IMR-90 (cell line): ENCODE measurements around the gene LILRA2. TPM values are rescaled to one million over a fixed set of nuclear protein-coding genes. Genes with fewer than 3 reads are reported as not detected.

ENCODE experiments used
- ATAC-seq: fragments of 200-7000 bp; cut with Tn5 transposase; 2 replicates; pipeline ENCODE4 v1.9.1; 2020; ENCODE audit warnings: low read depth, mild to moderate bottlenecking, moderate library complexity
- BruUV-seq: library from RNA; stranded (reverse); fragments of 400-500 nt; replicated peaks from 2 replicates; lab custom pipeline; 2021; lab: Mats Ljungman, UMichigan
- CTCF ChIA-PET: fragments of 300-600 bp; formaldehyde crosslinking; extraction: SDS; loops from one replicate; lab custom pipeline; 2021; ENCODE audit warnings: antibody characterized with exemption; lab: Yijun Ruan, JAX
- POLR2A ChIA-PET: fragments of 300-600 bp; sonication (Branson Sonifier 250); formaldehyde crosslinking; loops from one replicate; lab custom pipeline; 2022; ENCODE audit warnings: antibody characterized with exemption; ENCODE audit not compliant: unreplicated experiment; lab: Charles Lee
- DNase-seq: peaks from one replicate; pipeline ENCODE4 v3.0.0; 2013
- H2AFZ ChIP-seq: replicated peaks from 2 replicates; pipeline ENCODE3; 2013; ENCODE audit warnings: low read length, mild to moderate bottlenecking; ENCODE audit not compliant: poor library complexity
- H2AK5ac ChIP-seq: 2 replicates; pipeline ENCODE4 v1.6.1; 2013; ENCODE audit warnings: low read depth, low read length, inconsistent platforms
- H2AK9ac ChIP-seq: replicated peaks from 2 replicates; pipeline ENCODE3; 2013; ENCODE audit warnings: mild to moderate bottlenecking, low read depth, low read length, moderate library complexity; ENCODE audit not compliant: poor library complexity
- H2BK120ac ChIP-seq: 2 replicates; pipeline ENCODE4 v1.6.1; 2013; ENCODE audit warnings: low read depth, low read length, inconsistent platforms
- H2BK15ac ChIP-seq: 3 replicates; pipeline ENCODE4 v1.6.1; 2013; ENCODE audit warnings: low read depth, low read length, inconsistent platforms
- H2BK20ac ChIP-seq: 2 replicates; pipeline ENCODE4 v1.6.1; 2013; ENCODE audit warnings: low read depth, mild to moderate bottlenecking, inconsistent platforms, low read length, moderate library complexity
- H2BK5ac ChIP-seq: 2 replicates; pipeline ENCODE4 v1.6.1; 2013; ENCODE audit warnings: mild to moderate bottlenecking, low read depth, low read length, inconsistent platforms; ENCODE audit not compliant: poor library complexity, severe bottlenecking
- H3K14ac ChIP-seq: replicated peaks from 2 replicates; pipeline ENCODE4 v1.6.1; 2013; ENCODE audit warnings: low read depth, low read length, inconsistent platforms
- H3K18ac ChIP-seq: 2 replicates; pipeline ENCODE4 v1.6.1; 2013; ENCODE audit warnings: low read depth, low read length, control low read depth
- H3K23ac ChIP-seq: 2 replicates; pipeline ENCODE4 v1.6.1; 2013; ENCODE audit warnings: low read depth, low read length, inconsistent platforms
- H3K27ac ChIP-seq: 2 replicates; pipeline ENCODE4 v1.5.1; 2013; ENCODE audit warnings: mild to moderate bottlenecking, control low read depth, low read length; ENCODE audit not compliant: insufficient read depth
- H3K27me3 ChIP-seq: 2 replicates; pipeline ENCODE4 v1.6.1; 2013; ENCODE audit warnings: low read length; ENCODE audit not compliant: control insufficient read depth, insufficient read depth
- H3K36me3 ChIP-seq: 2 replicates; pipeline ENCODE4 v1.6.1; 2013; ENCODE audit warnings: low read length, mixed read lengths; ENCODE audit not compliant: control insufficient read depth, insufficient read depth
- H3K4ac ChIP-seq: 2 replicates; pipeline ENCODE4 v1.6.1; 2013; ENCODE audit warnings: low read depth, low read length, inconsistent platforms
- H3K4me1 ChIP-seq: 2 replicates; pipeline ENCODE4 v1.6.1; 2013; ENCODE audit warnings: low read length, mixed read lengths; ENCODE audit not compliant: control insufficient read depth, insufficient read depth
- H3K4me2 ChIP-seq: 2 replicates; pipeline ENCODE4 v1.6.1; 2013; ENCODE audit warnings: low read depth, mild to moderate bottlenecking, control low read depth, low read length, moderate library complexity
- H3K4me3 ChIP-seq: 2 replicates; pipeline ENCODE4 v1.5.1; 2013; ENCODE audit warnings: low read depth, mild to moderate bottlenecking, control low read depth, low read length, moderate library complexity; ENCODE audit not compliant: insufficient read depth
- H3K56ac ChIP-seq: 2 replicates; pipeline ENCODE4 v1.6.1; 2013; ENCODE audit warnings: low read length, inconsistent platforms; ENCODE audit not compliant: insufficient read depth; ENCODE audit errors: extremely low read depth
- H3K79me1 ChIP-seq, 2 experiments: 2 replicates each; pipeline ENCODE4 v1.6.1; 2013; ENCODE audit warnings: low read length in 2 of 2, inconsistent platforms in 1 of 2, low read depth in 1 of 2
- H3K9ac ChIP-seq: 2 replicates; pipeline ENCODE4 v1.6.1; 2013; ENCODE audit warnings: low read depth, low read length, control low read depth
- H3K9me1 ChIP-seq: 2 replicates; pipeline ENCODE4 v1.6.1; 2013; ENCODE audit warnings: low read length, inconsistent platforms; ENCODE audit not compliant: insufficient read depth
- H3K9me3 ChIP-seq: 2 replicates; pipeline ENCODE4 v1.6.1; 2013; ENCODE audit warnings: low read length; ENCODE audit not compliant: control insufficient read depth, insufficient read depth
- H4K20me1 ChIP-seq: 2 replicates; pipeline ENCODE4 v1.6.1; 2013; ENCODE audit warnings: low read length, inconsistent platforms; ENCODE audit not compliant: insufficient read depth
- H4K5ac ChIP-seq: 2 replicates; pipeline ENCODE4 v1.6.1; 2013; ENCODE audit warnings: mild to moderate bottlenecking, low read depth, low read length, control low read depth
- H4K8ac ChIP-seq, 2 experiments: 2 replicates each; pipeline ENCODE4 v1.6.1; 2013; ENCODE audit warnings: low read depth in 2 of 2, low read length in 2 of 2, control low read depth in 1 of 2, inconsistent platforms in 1 of 2
- H4K91ac ChIP-seq: 2 replicates; pipeline ENCODE4 v1.6.1; 2013; ENCODE audit warnings: low read depth, low read length, inconsistent platforms; ENCODE audit not compliant: insufficient read depth
- BHLHE40 ChIP-seq: fragments of 150-350 bp; IDR thresholded peaks from 2 replicates; pipeline ENCODE4 v1.6.1; 2016; ENCODE audit warnings: mild to moderate bottlenecking, low read depth, low read length
- CEBPB ChIP-seq: IDR thresholded peaks from 2 replicates; pipeline ENCODE4 v1.6.1; 2012; ENCODE audit warnings: low read depth, low read length, improper control_type of control experiment
- CHD1 ChIP-seq: IDR thresholded peaks from 2 replicates; pipeline ENCODE4 v1.6.1; 2012; ENCODE audit warnings: low read depth, low read length, improper control_type of control experiment
- CTCF ChIP-seq: conservative IDR thresholded peaks from 2 replicates; pipeline ENCODE4 v1.5.1; 2012; ENCODE audit warnings: mild to moderate bottlenecking, low read depth, low read length, improper control_type of control experiment
- MAFK ChIP-seq: IDR thresholded peaks from 2 replicates; pipeline ENCODE4 v1.6.1; 2012; ENCODE audit warnings: low read depth, low read length, improper control_type of control experiment
- MAZ ChIP-seq: IDR thresholded peaks from 2 replicates; pipeline ENCODE4 v1.6.1; 2012; ENCODE audit warnings: low read depth, mild to moderate bottlenecking, low read length, improper control_type of control experiment, moderate library complexity, borderline replicate concordance
- MXI1 ChIP-seq: IDR thresholded peaks from 2 replicates; pipeline ENCODE4 v1.6.1; 2012; ENCODE audit warnings: low read depth, mild to moderate bottlenecking, low read length, moderate library complexity, borderline replicate concordance
- NFE2L2 ChIP-seq: fragments of 150-350 bp; IDR thresholded peaks from 2 replicates; pipeline ENCODE4 v1.6.1; 2016; ENCODE audit warnings: low read depth, mild to moderate bottlenecking, low read length
- RFX5 ChIP-seq: IDR thresholded peaks from 2 replicates; pipeline ENCODE4 v1.8.0; 2012; ENCODE audit warnings: low read depth, mild to moderate bottlenecking, low read length, moderate library complexity
- SMC3 ChIP-seq: fragments of 150-350 bp; IDR thresholded peaks from 2 replicates; pipeline ENCODE4 v1.6.1; 2016; ENCODE audit warnings: low read depth, mild to moderate bottlenecking, antibody characterized with exemption, low read length, moderate library complexity
- USF2 ChIP-seq: fragments of 150-350 bp; IDR thresholded peaks from 2 replicates; pipeline ENCODE4 v1.6.1; 2017; ENCODE audit warnings: mild to moderate bottlenecking, antibody characterized with exemption, low read length, low read depth
- WGBS, 2 experiments: methylation state at CpG; one replicate each; pipeline versions ENCODE4 v1.1.5 to v1.1.7; 2013; ENCODE audit warnings: missing lambda C conversion rate in 2 of 2; ENCODE audit not compliant: insufficient read length in 1 of 2; ENCODE audit errors: extremely low coverage in 2 of 2; 5-methylcytosine and 5-hydroxymethylcytosine counted together
- dilution Hi-C: fragments of 300-500 bp; cut with HindIII; formaldehyde crosslinking; loops from one replicate; pipeline ENCODE4 v1.14.3; 2018; ENCODE audit warnings: low sequenced_read_pairs; ENCODE audit not compliant: unreplicated experiment
- in situ Hi-C: fragments of 300-500 bp; cut with MboI; formaldehyde crosslinking; loops from 3 replicates; pipeline ENCODE4 v1.14.3; 2019; ENCODE audit warnings: low sequenced_read_pairs, inconsistent platforms, mixed read lengths
- intact Hi-C: fragments of 100-400 bp; cut with micrococcal nuclease; formaldehyde crosslinking; loops from 2 replicates; pipeline ENCODE4 v1.10.0; 2022
- polyA plus RNA-seq, 3 experiments: library from polyadenylated mRNA; depleted of rRNA; stranded (reverse); fragments of >200 nt; gene quantifications; 2 replicates each; pipeline ENCODE4 v1.2.3, GENCODE V29; 2012; ENCODE audit warnings: low replicate concordance in 1 of 3
- total RNA-seq: library from RNA; depleted of rRNA; stranded (reverse); fragments of >200 nt; gene quantifications from 2 replicates; pipeline ENCODE4 v1.2.3, GENCODE V29; 2012

LILRA2 gene
- total and polyA plus RNA-seq, 2 of the 4 experiments (the other 2 are of a cell fraction), result not detected

GRCh38 chr19:54534156-54534555, 39.4 kb upstream of the LILRA2 start:
- Histone ChIP-seq H4K20me1 (no peaks in the 10 kb centered on the region), H3K36me3 (no peaks in the 10 kb centered on the region), H4K8ac (no peak overlapping the region), H3K4me2 (no peak overlapping the region), H3K27me3 (no peaks in the 10 kb centered on the region), H3K9ac (no peak overlapping the region), H2BK5ac (no peak overlapping the region), H2BK15ac (no peak overlapping the region), H2AK5ac (no peak overlapping the region), H3K27ac (no peak overlapping the region), H3K23ac (no peak overlapping the region), H3K9me3 (peaks cover 23% of the 10 kb centered on the region), H2AK9ac (no peak overlapping the region), H2AFZ (no peak overlapping the region), H3K9me1 (no peaks in the 10 kb centered on the region), H3K4me3 (no peak overlapping the region), H3K4me1 (no peaks in the 10 kb centered on the region), H3K79me1 (no peaks in the 10 kb centered on the region), H4K5ac (no peak overlapping the region), H2BK120ac (no peak overlapping the region), H3K4ac (no peak overlapping the region), H4K91ac (no peak overlapping the region), H3K18ac (no peak overlapping the region), H3K14ac (no peak overlapping the region), H2BK20ac (no peak overlapping the region), H3K56ac (no peak overlapping the region)
- ChIA-PET CTCF (no interaction called here), POLR2A (no interaction called here)
- 27% methylated on average over 2 of the region's 8 CpGs; no CpG with 5 or more reads in 1 of the 2 experiments for WGBS, 2 experiments
- no TSS peak for BruUV-seq
- intact Hi-C loops (no loop called here), in situ Hi-C loops (no loop called here), dilution Hi-C loops (no loop called here)
- TF ChIP-seq NFE2L2, result no peak
- no peak for TF ChIP-seq MAFK
- TF ChIP-seq MXI1, result no peak
- TF ChIP-seq RFX5, result no peak
- no peak for TF ChIP-seq BHLHE40
- no peak for TF ChIP-seq SMC3
- TF ChIP-seq CTCF, result no peak
- TF ChIP-seq CEBPB, result no peak
- no peak for TF ChIP-seq CHD1
- TF ChIP-seq MAZ, result no peak
- TF ChIP-seq USF2, result no peak
- no peak for DNase-seq
- no peak for ATAC-seq
